ENCODE results near the gene FAM193A. TPM values are rescaled to one million over a fixed set of nuclear protein-coding genes. Genes with fewer than 3 reads are reported as not detected.

FAM193A gene
- polyA plus RNA-seq, 1 donor (not counting 4 experiments of a cell fraction or from before 2014, with no cell fraction given), result 3.6 TPM

- H2AFZ ChIP-seq (ENCODE audit: control insufficient read depth, low read length), result no peak overlapping the region
- DNase-seq (ENCODE audit: low read depth, low spot score), result no peak
- no peak overlapping the region for H3K27ac ChIP-seq (ENCODE audit: control insufficient read depth, insufficient read depth, low read length)
- H3K79me2 ChIP-seq (ENCODE audit: control insufficient read depth, insufficient read depth, low read length), result no peaks in the 10 kb centered on the region
- no peaks in the 10 kb centered on the region for H3K9me3 ChIP-seq (ENCODE audit: control insufficient read depth, low read depth, low read length)
- H4K20me1 ChIP-seq (ENCODE audit: control insufficient read depth, extremely low read depth, insufficient read depth, low read length), result no peaks in the 10 kb centered on the region
- H3K4me2 ChIP-seq (ENCODE audit: control insufficient read depth, extremely low read depth, insufficient read depth, low read depth, low read length), result no peak overlapping the region
- H3K9me1 ChIP-seq (ENCODE audit: control insufficient read depth, extremely low read depth, insufficient read depth, low read length), result no peaks in the 10 kb centered on the region
- no peak overlapping the region for H3K4me3 ChIP-seq (ENCODE audit: control insufficient read depth in 2 of 3, extremely low read depth in 1 of 3, insufficient read depth in 2 of 3, low read depth in 1 of 3, low read length in 3 of 3)
- TF ChIP-seq CTCF (optimal IDR thresholded peaks at IDR 0.05 in 1 of 3, IDR thresholded peaks at IDR 0.05 in 1 of 3, conservative IDR thresholded peaks at IDR 0.05 in 1 of 3; ENCODE audit: extremely low read depth in 1 of 3, insufficient read depth in 2 of 3, low read length in 3 of 3) (no peak), EZH2 (IDR thresholded peaks at IDR 0.05; ENCODE audit: low read length) (no peak)
- dilution Hi-C loops (cut with MboI; ENCODE audit: extremely low pct_ligation_motif_present, low sequenced_read_pairs), result no loop called here
- H3K9ac ChIP-seq (ENCODE audit: control insufficient read depth, extremely low read depth, insufficient read depth, low read length), result no peak overlapping the region
- peaks cover 30 to 40% of the 10 kb centered on the region in 2 experiments for H3K36me3 ChIP-seq (ENCODE audit: control insufficient read depth in 2 of 2, extremely low read depth in 1 of 2, insufficient read depth in 2 of 2, low read length in 2 of 2)
- H3K27me3 ChIP-seq (ENCODE audit: control insufficient read depth, extremely low read depth, insufficient read depth, low read length), result no peaks in the 10 kb centered on the region
- no peak for FAIRE-seq
- H3K4me1 ChIP-seq (ENCODE audit: control insufficient read depth, extremely low read depth, insufficient read depth, low read length), result no peaks in the 10 kb centered on the region
Measured at GRCh38 chr4:2702361-2702760, 165.9 kb downstream of the FAM193A start.

GRCh38 chr4:2702770-2703169 is 166.3 kb downstream of the FAM193A start:
- H3K36me3 ChIP-seq (ENCODE audit: control insufficient read depth in 2 of 2, extremely low read depth in 1 of 2, insufficient read depth in 2 of 2, low read length in 2 of 2), result peaks cover 26 to 37% of the 10 kb centered on the region in 2 experiments

More at GRCh38 chr4:2702770-2703169, 166.3 kb downstream of the FAM193A start:
- TF ChIP-seq CTCF (optimal IDR thresholded peaks at IDR 0.05 in 1 of 3, IDR thresholded peaks at IDR 0.05 in 1 of 3, conservative IDR thresholded peaks at IDR 0.05 in 1 of 3; ENCODE audit: extremely low read depth in 1 of 3, insufficient read depth in 2 of 3, low read length in 3 of 3) (no peak), EZH2 (IDR thresholded peaks at IDR 0.05; ENCODE audit: low read length) (no peak)
- no peaks in the 10 kb centered on the region for H3K79me2 ChIP-seq (ENCODE audit: control insufficient read depth, insufficient read depth, low read length)
- H3K9me1 ChIP-seq (ENCODE audit: control insufficient read depth, extremely low read depth, insufficient read depth, low read length), result no peaks in the 10 kb centered on the region
- no peak for DNase-seq (ENCODE audit: low read depth, low spot score)
- H3K4me3 ChIP-seq (ENCODE audit: control insufficient read depth in 2 of 3, extremely low read depth in 1 of 3, insufficient read depth in 2 of 3, low read depth in 1 of 3, low read length in 3 of 3), result no peak overlapping the region
- no peak for FAIRE-seq
- no peaks in the 10 kb centered on the region for H3K4me1 ChIP-seq (ENCODE audit: control insufficient read depth, extremely low read depth, insufficient read depth, low read length)
- H3K9ac ChIP-seq (ENCODE audit: control insufficient read depth, extremely low read depth, insufficient read depth, low read length), result no peak overlapping the region
- no peaks in the 10 kb centered on the region for H4K20me1 ChIP-seq (ENCODE audit: control insufficient read depth, extremely low read depth, insufficient read depth, low read length)
- no peak overlapping the region for H3K4me2 ChIP-seq (ENCODE audit: control insufficient read depth, extremely low read depth, insufficient read depth, low read depth, low read length)
- no peaks in the 10 kb centered on the region for H3K27me3 ChIP-seq (ENCODE audit: control insufficient read depth, extremely low read depth, insufficient read depth, low read length)
- H3K27ac ChIP-seq (ENCODE audit: control insufficient read depth, insufficient read depth, low read length), result no peak overlapping the region
- no peak overlapping the region for H2AFZ ChIP-seq (ENCODE audit: control insufficient read depth, low read length)
- H3K9me3 ChIP-seq (ENCODE audit: control insufficient read depth, low read depth, low read length), result no peaks in the 10 kb centered on the region
- dilution Hi-C loops (cut with MboI; ENCODE audit: extremely low pct_ligation_motif_present, low sequenced_read_pairs), result no loop called here
